ENCODE results near the gene OSBPL8.

DNA sequence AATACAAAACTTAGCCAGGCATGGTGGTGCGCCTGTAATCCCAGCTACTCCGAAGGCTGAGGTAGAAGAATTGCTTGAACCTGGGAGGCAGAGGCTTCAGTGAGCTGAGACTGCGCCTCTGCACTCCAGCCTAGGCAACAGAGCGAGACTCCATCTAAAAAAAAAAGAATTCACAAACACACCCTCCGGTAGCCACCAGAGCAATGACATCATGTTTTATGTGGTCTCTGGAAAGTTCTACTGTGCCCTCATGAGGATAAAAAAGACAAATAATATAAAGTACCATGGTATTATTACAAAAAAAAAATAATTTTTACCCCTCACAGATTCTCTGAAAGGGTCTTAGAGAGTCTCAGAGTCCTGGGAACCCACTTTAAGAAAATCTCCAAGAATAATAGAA lies 81.5 kb downstream of the OSBPL8 start:
- TF ChIP-seq, protein P1, sequence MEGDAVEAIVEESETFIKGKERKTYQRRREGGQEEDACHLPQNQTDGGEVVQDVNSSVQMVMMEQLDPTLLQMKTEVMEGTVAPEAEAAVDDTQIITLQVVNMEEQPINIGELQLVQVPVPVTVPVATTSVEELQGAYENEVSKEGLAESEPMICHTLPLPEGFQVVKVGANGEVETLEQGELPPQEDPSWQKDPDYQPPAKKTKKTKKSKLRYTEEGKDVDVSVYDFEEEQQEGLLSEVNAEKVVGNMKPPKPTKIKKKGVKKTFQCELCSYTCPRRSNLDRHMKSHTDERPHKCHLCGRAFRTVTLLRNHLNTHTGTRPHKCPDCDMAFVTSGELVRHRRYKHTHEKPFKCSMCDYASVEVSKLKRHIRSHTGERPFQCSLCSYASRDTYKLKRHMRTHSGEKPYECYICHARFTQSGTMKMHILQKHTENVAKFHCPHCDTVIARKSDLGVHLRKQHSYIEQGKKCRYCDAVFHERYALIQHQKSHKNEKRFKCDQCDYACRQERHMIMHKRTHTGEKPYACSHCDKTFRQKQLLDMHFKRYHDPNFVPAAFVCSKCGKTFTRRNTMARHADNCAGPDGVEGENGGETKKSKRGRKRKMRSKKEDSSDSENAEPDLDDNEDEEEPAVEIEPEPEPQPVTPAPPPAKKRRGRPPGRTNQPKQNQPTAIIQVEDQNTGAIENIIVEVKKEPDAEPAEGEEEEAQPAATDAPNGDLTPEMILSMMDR (IDR thresholded peaks at IDR 0.05) = no peak
- no peak for TF ChIP-seq POLR2A (IDR thresholded peaks at IDR 0.05)
- TF ChIP-seq POLR2AphosphoS5 (IDR thresholded peaks at IDR 0.05) = no peak

Measured in stomach (tissue), 4 donors.